Erythroblast (primary cell): Measurements from ENCODE around the gene CEACAM21.

Source experiments
- GATA1 ChIP-seq: IDR thresholded peaks from 2 replicates; pipeline ENCODE4 v1.6.1; 2011; ENCODE audit warnings: low read depth, mild to moderate bottlenecking, control low read depth, low read length, moderate library complexity
- POLR2A ChIP-seq: IDR thresholded peaks from 2 replicates; pipeline ENCODE4 v1.6.1; 2011; ENCODE audit warnings: mild to moderate bottlenecking, low read length

- TF ChIP-seq POLR2A (no peak), GATA1 (no peak)
Measured at GRCh38 chr19:41610789-41611188, 34.8 kb downstream of the CEACAM21 start.
